Tibial artery (tissue), 4 donors: ENCODE measurements around the gene TNRC6A.
"Not testable (repeated sequence)": the region's sequence is repeated elsewhere in the genome, so short reads cannot be mapped to it uniquely, and the experiment has no call there.

Experiments
- DNase-seq, 2 donors: peaks; one replicate each; pipeline ENCODE4 v3.0.0-alpha.2; 2019
- H3K27ac ChIP-seq, 2 donors: fragments of 200-600 bp; sonication (generic) in 1 of 2; 1 replicate in 1 of 2; 2 replicates in 1 of 2; pipeline ENCODE4 v1.5.1; 2018 to 2019; ENCODE audit warnings: mild to moderate bottlenecking in 1 of 2
- H3K27me3 ChIP-seq, 2 donors: fragments of 200-600 bp; sonication (generic) in 1 of 2; one replicate each; pipeline versions ENCODE4 v1.5.1 to v1.6.0; 2016 to 2019
- H3K36me3 ChIP-seq, 3 donors: fragments of 200-600 bp; sonication (generic) in 2 of 3; one replicate each; pipeline ENCODE4 v1.5.1; 2016 to 2019; ENCODE audit warnings: mild to moderate bottlenecking in 2 of 3
- H3K4me1 ChIP-seq, 4 donors: fragments of 200-600 bp; sonication (generic) in 2 of 4; 1 replicate in 3 of 4; 2 replicates in 1 of 4; pipeline ENCODE4 v1.5.1; 2016 to 2019
- H3K4me3 ChIP-seq, 2 donors: fragments of 200-600 bp; sonication (generic) in 1 of 2; 1 replicate in 1 of 2; 2 replicates in 1 of 2; pipeline ENCODE4 v1.5.1; 2018 to 2019; ENCODE audit warnings: mild to moderate bottlenecking in 2 of 2
- H3K9me3 ChIP-seq, 3 donors: fragments of 200-600 bp; sonication (generic) in 1 of 3; one replicate each; pipeline ENCODE4 v1.5.1; 2016 to 2019
- intact Hi-C: fragments of 100-400 bp; cut with DNase I; formaldehyde crosslinking; loops from one replicate; pipeline ENCODE4 v1.15.0; 2023; ENCODE audit warnings: low total_unique reads
- TF ChIP-seq, protein P1 (sequence below), 2 experiments: fragments of 200-600 bp in 1 of 2; fragments of 450-650 bp in 1 of 2; IDR thresholded peaks; one replicate each; pipeline ENCODE4 v1.5.1; 2017 to 2019; ENCODE audit warnings: antibody characterized with exemption in 2 of 2, mild to moderate bottlenecking in 1 of 2, moderate library complexity in 1 of 2

The TNRC6A gene

GRCh38 chr16:24855678-24856077, 126.2 kb downstream of the TNRC6A start:
- Histone ChIP-seq H3K4me3 (no peak overlapping the region), H3K9me3 (no peaks in the 10 kb centered on the region), H3K4me1 (peaks cover 0 to 8% (median 4%) of the 10 kb centered on the region in 4 donors), H3K27me3 (peaks cover 0 to 4% of the 10 kb centered on the region in 2 donors), H3K27ac (no peak overlapping the region), H3K36me3 (no peaks in the 10 kb centered on the region)
- DNase-seq, result no peak
- TF ChIP-seq, protein P1, sequence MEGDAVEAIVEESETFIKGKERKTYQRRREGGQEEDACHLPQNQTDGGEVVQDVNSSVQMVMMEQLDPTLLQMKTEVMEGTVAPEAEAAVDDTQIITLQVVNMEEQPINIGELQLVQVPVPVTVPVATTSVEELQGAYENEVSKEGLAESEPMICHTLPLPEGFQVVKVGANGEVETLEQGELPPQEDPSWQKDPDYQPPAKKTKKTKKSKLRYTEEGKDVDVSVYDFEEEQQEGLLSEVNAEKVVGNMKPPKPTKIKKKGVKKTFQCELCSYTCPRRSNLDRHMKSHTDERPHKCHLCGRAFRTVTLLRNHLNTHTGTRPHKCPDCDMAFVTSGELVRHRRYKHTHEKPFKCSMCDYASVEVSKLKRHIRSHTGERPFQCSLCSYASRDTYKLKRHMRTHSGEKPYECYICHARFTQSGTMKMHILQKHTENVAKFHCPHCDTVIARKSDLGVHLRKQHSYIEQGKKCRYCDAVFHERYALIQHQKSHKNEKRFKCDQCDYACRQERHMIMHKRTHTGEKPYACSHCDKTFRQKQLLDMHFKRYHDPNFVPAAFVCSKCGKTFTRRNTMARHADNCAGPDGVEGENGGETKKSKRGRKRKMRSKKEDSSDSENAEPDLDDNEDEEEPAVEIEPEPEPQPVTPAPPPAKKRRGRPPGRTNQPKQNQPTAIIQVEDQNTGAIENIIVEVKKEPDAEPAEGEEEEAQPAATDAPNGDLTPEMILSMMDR (IDR thresholded peaks at IDR 0.05), result no peak
- intact Hi-C loops, result no loop called here

GRCh38 chr16:24856871-24857270, 127.4 kb downstream of the TNRC6A start:
- intact Hi-C loops, H3K27ac ChIP-seq, H3K9me3 ChIP-seq, H3K36me3 ChIP-seq, H3K4me1 ChIP-seq, H3K27me3 ChIP-seq, H3K4me3 ChIP-seq, DNase-seq: not testable (repeated sequence)

DNA sequence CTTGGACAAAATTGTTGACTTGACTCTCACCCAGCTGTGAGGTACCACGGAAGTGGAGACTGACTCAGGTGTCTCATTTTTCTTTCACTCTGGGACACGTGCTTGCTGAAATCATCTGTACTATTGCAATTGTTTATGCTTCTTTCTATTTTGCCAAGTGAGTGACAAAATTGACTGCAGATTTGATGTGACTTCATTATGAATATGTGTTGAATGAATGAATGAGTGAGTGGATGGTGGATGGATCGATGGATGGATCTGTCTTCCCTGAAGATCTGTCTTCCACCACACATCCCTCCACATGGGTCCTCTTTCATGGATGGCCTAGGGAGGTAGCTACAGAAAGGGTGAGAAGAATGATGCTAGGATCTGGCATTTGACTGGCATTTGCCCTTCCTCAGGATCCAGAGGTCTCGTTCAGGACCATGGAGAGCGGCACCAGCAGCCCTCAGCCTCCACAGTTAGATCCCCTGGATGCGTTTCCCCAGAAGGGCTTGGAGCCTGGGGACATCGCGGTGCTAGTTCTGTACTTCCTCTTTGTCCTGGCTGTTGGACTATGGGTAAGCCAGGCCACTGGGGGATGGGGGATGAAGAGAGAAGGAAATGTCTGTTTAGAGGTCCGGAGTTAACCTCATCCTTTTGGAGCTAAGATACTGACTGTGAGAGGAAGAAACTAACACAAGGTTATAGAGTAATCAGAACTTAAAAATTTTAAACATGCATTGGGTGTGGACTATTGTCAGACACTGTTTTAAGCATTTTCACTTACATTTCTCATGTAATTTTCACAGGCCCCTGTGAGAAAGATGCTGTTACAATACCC, 129.0 kb downstream of the TNRC6A start:
- Histone ChIP-seq H3K27ac (no peak overlapping the region), H3K4me3 (no peak overlapping the region), H3K4me1 (peaks cover 0 to 8% (median 4%) of the 10 kb centered on the region in 4 donors), H3K36me3 (no peaks in the 10 kb centered on the region), H3K27me3 (peaks cover 0 to 4% of the 10 kb centered on the region in 2 donors), H3K9me3 (no peaks in the 10 kb centered on the region)
- intact Hi-C loops, result no loop called here
- DNase-seq, result peak in 1 of 2 donors; percentile 31
- TF ChIP-seq, protein P1 (IDR thresholded peaks at IDR 0.05), result no peak

- intact Hi-C loops, result no loop called here
- Histone ChIP-seq H3K4me1 (no peaks in the 10 kb centered on the region), H3K4me3 (no peak overlapping the region), H3K27me3 (peaks cover 0 to 4% of the 10 kb centered on the region in 2 donors), H3K36me3 (no peaks in the 10 kb centered on the region), H3K27ac (no peak overlapping the region), H3K9me3 (no peaks in the 10 kb centered on the region)
- TF ChIP-seq, protein P1 (IDR thresholded peaks at IDR 0.05), result no peak
- DNase-seq, result no peak
These were observed 132.0 kb downstream of the TNRC6A start for GRCh38 chr16:24861461-24861860.

GRCh38 chr16:24863582-24864437, 134.4 kb downstream of the TNRC6A start:
- TF ChIP-seq, protein P1 (IDR thresholded peaks at IDR 0.05), result no peak
- no peak overlapping the region for H3K27ac ChIP-seq
- no peaks in the 10 kb centered on the region for H3K36me3 ChIP-seq
- H3K4me1 ChIP-seq, result no peaks in the 10 kb centered on the region
- no peaks in the 10 kb centered on the region for H3K27me3 ChIP-seq
- DNase-seq, result no peak
- no peak overlapping the region for H3K4me3 ChIP-seq
- intact Hi-C loops, result no loop called here
- H3K9me3 ChIP-seq, result no peaks in the 10 kb centered on the region

GRCh38 chr16:24869033-24869432, 139.6 kb downstream of the TNRC6A start:
- H3K36me3 ChIP-seq, result no peaks in the 10 kb centered on the region
- TF ChIP-seq, protein P1 (IDR thresholded peaks at IDR 0.05), result no peak
- no peaks in the 10 kb centered on the region for H3K4me1 ChIP-seq
- intact Hi-C loops, result no loop called here
- H3K27ac ChIP-seq, result no peak overlapping the region
- H3K9me3 ChIP-seq, result no peaks in the 10 kb centered on the region
- no peak for DNase-seq
- no peaks in the 10 kb centered on the region for H3K27me3 ChIP-seq
- H3K4me3 ChIP-seq, result no peak overlapping the region
